NCI-H460 (cell line): ENCODE results near the gene TRIM46. TPM values are rescaled to one million over a fixed set of nuclear protein-coding genes. Genes with fewer than 3 reads are reported as not detected.
A peak's percentile ranks its signal among the peaks of the same experiment; 100 is the strongest.
"Not testable (repeated sequence)": the region's sequence is repeated elsewhere in the genome, so short reads cannot be mapped to it uniquely, and the experiment has no call there.

Experiments
- DNase-seq: peaks from one replicate; pipeline ENCODE4 v3.0.0-alpha.2; 2016; ENCODE audit warnings: low read depth; ENCODE audit errors: extremely low read depth
- total RNA-seq: library from RNA; depleted of rRNA; stranded (reverse); fragments of >200 nt; shearing (Covaris generic); gene quantifications from 2 replicates; pipeline ENCODE4 v1.2.3, GENCODE V29; 2014

The TRIM46 gene
- total RNA-seq, 1 experiment from 2014 or later: 0.27 TPM

DNA sequence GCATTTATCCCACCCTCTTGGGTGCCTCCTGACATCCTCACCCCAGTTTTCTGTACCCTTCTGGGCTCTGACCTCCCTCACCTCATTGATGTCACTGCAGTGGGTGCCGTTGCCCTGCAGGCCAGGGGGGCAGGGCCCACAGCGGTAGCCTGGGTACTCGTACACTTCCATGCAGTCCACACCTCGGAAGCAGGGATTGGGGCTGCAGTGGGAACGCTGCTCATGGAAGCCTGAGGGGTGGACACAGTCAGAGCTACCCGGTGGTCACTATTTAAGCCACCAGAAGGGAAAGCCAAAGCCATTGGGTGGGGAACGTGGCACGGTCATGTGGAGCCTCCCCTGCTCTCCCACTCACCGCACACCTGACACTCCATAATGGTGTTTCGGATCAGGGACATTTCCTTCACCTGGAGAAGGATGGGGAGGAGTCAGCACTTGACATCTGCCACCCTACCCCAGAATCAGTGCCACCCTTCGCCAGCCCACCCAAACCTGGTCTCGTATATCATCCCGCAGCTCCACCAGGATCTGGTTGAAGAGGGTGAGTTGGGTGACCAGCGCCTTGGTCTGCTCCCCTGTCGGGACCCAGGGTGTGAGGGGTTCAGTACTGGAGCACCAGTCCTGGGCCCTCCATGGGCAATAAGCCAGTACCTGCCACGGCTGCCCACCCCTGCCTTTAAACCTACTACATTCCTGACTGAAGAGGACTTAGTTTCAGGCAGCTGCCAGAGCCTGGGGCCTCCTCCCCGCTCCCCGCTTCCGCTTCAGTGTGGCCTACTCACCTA is 29.3 kb downstream of the TRIM46 start:
- DNase-seq: no peak

- no peak for DNase-seq
Observed at GRCh38 chr1:155205035-155205434, 31.4 kb downstream of the TRIM46 start.

GRCh38 chr1:155205969-155206593 is 32.4 kb downstream of the TRIM46 start:
- DNase-seq: no peak

- peak; percentile 91 for DNase-seq
Observed at GRCh38 chr1:155206891-155207805, 33.5 kb downstream of the TRIM46 start.

DNA sequence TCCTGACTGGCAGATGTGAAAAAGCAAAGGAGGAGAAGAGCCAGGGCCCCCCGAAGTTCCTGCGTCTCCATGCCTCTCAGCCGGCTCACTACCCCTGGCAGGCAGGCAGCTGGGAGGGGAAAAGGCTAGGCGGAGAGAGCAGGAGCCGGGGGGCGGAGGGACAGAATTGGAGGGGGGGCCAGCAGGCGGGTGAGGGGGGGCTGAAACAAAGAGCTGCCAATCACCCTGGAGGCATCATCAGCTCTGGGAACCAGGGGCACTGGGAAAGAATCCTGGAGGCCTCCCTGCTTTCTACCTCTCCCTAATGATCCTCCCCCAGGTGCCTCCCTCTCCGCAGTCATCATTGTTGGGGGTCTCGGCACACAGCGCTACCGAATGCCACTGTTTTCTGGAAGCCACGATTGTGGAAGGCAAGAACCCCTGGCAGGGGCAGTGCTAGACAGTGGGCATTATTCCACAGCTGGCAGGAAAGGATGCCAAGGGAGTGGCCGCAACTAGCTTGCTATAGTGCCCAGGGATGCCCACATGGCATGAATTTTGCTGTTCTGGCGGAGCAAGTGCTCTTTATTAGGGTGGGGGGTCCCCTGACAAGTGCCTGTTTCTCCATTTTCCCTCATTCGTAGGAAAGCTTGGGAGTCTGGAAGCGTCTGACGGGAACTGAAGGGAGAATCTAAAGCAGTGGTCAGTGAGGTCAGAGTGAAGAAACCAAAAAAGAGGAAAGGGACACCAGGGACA is 34.3 kb downstream of the TRIM46 start, which contains the start of gene THBS3:
THBS3 (minus strand) TSS at position 92 of the 735 bp plus-strand sequence; CDS start at position 71, 21 bp downstream.
- no peak for DNase-seq

- peak; percentile 84 for DNase-seq
Observed at GRCh38 chr1:155208541-155209311, 35.1 kb downstream of the TRIM46 start, which contains the start of gene MTX1. Gene MTX1 (plus strand): TSS chr1:155208695. CDS start chr1:155208805, 110 bp downstream.

DNA sequence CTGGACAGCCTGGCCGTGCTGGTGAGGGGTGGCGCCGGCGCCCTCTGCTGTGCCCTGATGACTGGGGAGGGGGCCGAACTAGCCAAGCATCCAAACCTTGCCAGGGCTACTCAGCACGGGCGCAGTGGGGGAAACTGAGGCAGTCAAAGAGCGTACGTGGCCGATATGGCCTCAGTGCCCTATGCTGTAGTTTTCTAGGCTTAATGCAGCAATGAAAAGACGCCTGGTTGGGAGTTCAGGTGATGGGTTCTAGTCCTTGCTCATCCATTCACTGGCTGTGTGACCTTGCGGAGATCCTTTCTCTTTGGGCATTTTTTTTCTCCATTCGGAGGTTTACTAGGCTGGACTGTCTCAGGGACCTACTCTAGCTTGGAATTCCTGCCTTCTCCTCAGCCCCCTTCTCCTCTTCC is 35.7 kb downstream of the TRIM46 start:
- DNase-seq: no peak

DNA sequence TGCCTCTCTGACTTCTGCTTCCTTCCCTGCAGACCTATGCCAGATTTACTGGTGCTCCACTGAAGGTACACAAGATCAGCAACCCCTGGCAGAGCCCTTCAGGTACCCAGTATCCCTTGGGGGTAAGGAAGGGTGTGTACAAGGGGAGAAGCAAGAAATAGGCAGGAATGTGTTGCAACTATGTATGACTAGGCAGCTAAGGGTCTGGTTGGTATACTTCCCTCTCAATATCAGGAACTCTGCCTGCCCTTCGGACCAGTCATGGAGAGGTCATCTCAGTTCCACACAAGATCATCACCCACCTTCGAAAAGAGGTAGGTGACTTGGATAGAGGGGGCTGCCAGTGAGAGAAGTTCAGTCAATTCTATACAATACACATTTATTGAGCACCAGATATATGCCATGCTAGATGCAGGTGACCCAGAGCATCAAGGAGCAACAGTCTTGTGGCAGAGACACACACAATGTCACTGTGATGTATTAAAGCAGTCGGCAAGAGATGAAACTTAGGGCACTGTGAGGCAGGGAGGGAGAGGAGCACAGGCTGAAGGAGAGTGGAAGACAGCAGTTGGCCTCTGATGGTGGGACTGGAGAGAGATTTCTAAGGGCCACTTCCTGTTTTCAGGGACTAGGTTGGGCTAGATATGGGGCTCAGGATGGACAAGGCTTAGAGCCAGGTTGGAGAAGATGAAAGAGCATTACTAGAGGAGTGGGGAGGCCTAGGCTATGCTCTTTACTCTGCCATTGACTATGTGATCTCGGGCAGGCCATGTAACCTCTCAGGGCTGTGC is 36.9 kb downstream of the TRIM46 start:
- no peak for DNase-seq

DNA sequence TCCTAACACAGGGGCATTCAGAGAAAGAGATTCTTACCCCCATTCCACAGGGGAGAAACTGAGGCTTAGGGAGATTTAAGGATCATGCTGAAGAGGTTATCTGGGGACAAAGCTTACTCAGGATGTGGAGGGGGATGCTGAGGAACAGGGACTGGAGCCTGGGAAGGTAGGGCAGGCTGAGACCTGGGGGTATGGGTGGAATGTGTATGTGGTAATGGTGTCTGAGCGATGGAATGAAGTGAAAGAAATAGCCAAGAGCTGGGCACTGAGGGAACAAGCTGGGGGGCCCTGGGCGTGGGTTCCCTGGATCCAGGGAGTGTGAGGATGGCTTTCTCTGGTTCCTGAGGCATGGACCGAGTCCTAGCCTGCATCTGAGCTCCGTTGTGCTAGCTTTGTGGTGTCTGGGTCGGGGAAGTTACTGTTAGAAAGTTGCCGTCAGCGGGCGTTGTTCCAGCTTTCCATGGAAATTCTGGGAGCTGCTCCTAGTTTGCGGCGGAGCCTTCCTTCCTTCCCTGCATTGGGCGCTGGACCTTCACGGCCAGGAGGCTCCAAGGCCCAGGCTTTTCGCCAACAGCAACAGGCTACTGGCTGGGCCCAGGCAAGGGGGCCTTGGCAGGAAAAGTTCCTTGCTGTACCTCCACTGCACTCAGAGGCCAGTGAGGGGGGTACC is 37.9 kb downstream of the TRIM46 start:
- DNase-seq: not testable (repeated sequence)

- not testable (repeated sequence) for DNase-seq
Observed at GRCh38 chr1:155212051-155212440, 38.4 kb downstream of the TRIM46 start.

DNA sequence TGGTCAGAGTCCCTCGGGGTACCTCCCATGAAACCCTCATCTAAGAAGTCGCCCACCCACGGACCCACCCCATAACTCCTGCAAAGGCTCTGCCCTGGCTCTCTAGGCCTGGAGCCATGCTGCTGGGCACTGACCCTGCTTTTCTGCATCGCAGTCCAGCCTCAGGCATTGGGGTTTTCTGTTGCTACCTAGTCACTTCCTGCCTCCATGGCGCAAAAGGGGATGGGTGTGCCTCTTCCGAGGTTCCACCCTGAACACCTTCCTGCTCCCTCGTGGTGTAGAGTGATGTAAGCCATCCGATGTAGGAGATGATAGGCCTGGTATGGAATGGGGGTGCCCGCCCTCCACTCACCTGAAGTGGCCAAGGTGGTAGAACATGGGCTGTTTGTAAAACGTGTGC is 41.1 kb downstream of the TRIM46 start:
- DNase-seq: not testable (repeated sequence)

GRCh38 chr1:155218854-155219591 is 45.4 kb downstream of the TRIM46 start:
- peak; percentile 61 for DNase-seq

GRCh38 chr1:155219592-155220031 is 46.0 kb downstream of the TRIM46 start:
- no peak for DNase-seq

- DNase-seq: not testable (repeated sequence)
Observed at GRCh38 chr1:155220211-155220965, 46.7 kb downstream of the TRIM46 start.

- DNase-seq: no peak
Observed at GRCh38 chr1:155223047-155223446, 49.4 kb downstream of the TRIM46 start.

- DNase-seq: not testable (repeated sequence)
Observed at GRCh38 chr1:155225404-155225759, 51.7 kb downstream of the TRIM46 start.
